BLaER1 treated with 17β-estradiol and CSF1 and Interleukin-3, amounts not matched to agents 10 nM and 100 nM (cell line): Measurements from ENCODE around the gene EIF4G1.
"Not testable (repeated sequence)": the region's sequence is repeated elsewhere in the genome, so short reads cannot be mapped to it uniquely, and the experiment has no call there.

ENCODE experiments used
- H3K27ac ChIP-seq, 11 experiments: shearing (Covaris generic); formaldehyde crosslinking; 2 replicates each; pipeline ENCODE4 v1.8.1; 2022
- H3K27me3 ChIP-seq, 11 experiments: shearing (Covaris generic); formaldehyde crosslinking; 2 replicates each; pipeline ENCODE4 v1.8.1; 2022
- H3K36me3 ChIP-seq, 11 experiments: shearing (Covaris generic); formaldehyde crosslinking; 2 replicates each; pipeline ENCODE4 v1.8.1; 2022
- H3K4me1 ChIP-seq, 10 experiments: shearing (Covaris generic); formaldehyde crosslinking; 2 replicates each; pipeline ENCODE4 v1.8.1; 2022
- H3K4me2 ChIP-seq, 11 experiments: shearing (Covaris generic); formaldehyde crosslinking; 2 replicates each; pipeline ENCODE4 v1.8.1; 2022
- H3K4me3 ChIP-seq, 10 experiments: shearing (Covaris generic); formaldehyde crosslinking; 2 replicates each; pipeline ENCODE4 v1.8.1; 2022
- H3K9ac ChIP-seq, 11 experiments: shearing (Covaris generic); formaldehyde crosslinking; 2 replicates each; pipeline ENCODE4 v1.8.1; 2022
- H3K9me3 ChIP-seq, 11 experiments: shearing (Covaris generic); formaldehyde crosslinking; replicated peaks in 1 of 11; 2 replicates each; pipeline ENCODE4 v1.8.1; 2022
- H4K20me1 ChIP-seq, 11 experiments: shearing (Covaris generic); formaldehyde crosslinking; 2 replicates each; pipeline ENCODE4 v1.8.1; 2022
- Cebpa-rat ChIP-seq, 11 experiments: shearing (Covaris generic); IDR thresholded peaks; 2 replicates each; pipeline ENCODE4 v1.8.1; 2022

EIF4G1 gene

GRCh38 chr3:184335661-184336546 lies 21.5 kb downstream of the EIF4G1 start:
- H3K4me2 ChIP-seq = peak overlapping the region; percentile 93 to 99 (median 98)

GRCh38 chr3:184336547-184337398 lies 22.4 kb downstream of the EIF4G1 start:
- H3K4me1 ChIP-seq = peaks cover 52 to 86% (median 60%) of the 10 kb centered on the region in 10 experiments
- H3K27ac ChIP-seq = peak overlapping the region in 10 of 11 experiments; percentile 45 to 76 (median 65); a peak in 20 of 22 replicates
- no peak for TF ChIP-seq Cebpa-rat (IDR thresholded peaks at IDR 0.05)

More at GRCh38 chr3:184335661-184336546, 21.5 kb downstream of the EIF4G1 start:
- peak overlapping the region; percentile 69 to 86 (median 78) for H3K9ac ChIP-seq
- peak overlapping the region; percentile 45 to 76 (median 63); a peak in 21 of 22 replicates for H3K27ac ChIP-seq
- no peak for TF ChIP-seq Cebpa-rat (IDR thresholded peaks at IDR 0.05)
- no peaks in the 10 kb centered on the region for H3K9me3 ChIP-seq
- H3K4me3 ChIP-seq = peak overlapping the region; percentile 63 to 81 (median 70)
- peaks cover 44 to 80% (median 53%) of the 10 kb centered on the region in 10 experiments for H3K4me1 ChIP-seq
- H4K20me1 ChIP-seq = peaks cover 58 to 93% (median 75%) of the 10 kb centered on the region in 11 experiments; a peak in 21 of 22 replicates
- peaks cover 44 to 47% (median 45%) of the 10 kb centered on the region in 11 experiments for H3K36me3 ChIP-seq
- peaks cover 0 to 15% (median 0%) of the 10 kb centered on the region in 11 experiments; a peak in 6 of 22 replicates for H3K27me3 ChIP-seq

GRCh38 chr3:184337399-184337714 lies 23.0 kb downstream of the EIF4G1 start, which contains the start of gene FAM131A:
Gene FAM131A (plus strand): TSS chr3:184337600. CDS start chr3:184337631, 31 bp downstream.
- Histone ChIP-seq H3K9me3 (no peaks in the 10 kb centered on the region), H3K36me3 (peaks cover 29 to 40% (median 37%) of the 10 kb centered on the region in 11 experiments), H3K27me3 (peaks cover 0 to 15% (median 0%) of the 10 kb centered on the region in 11 experiments; a peak in 6 of 22 replicates), H3K4me2 (peak within 1 kb of the TSS; percentile 93 to 99 (median 98)), H3K4me1 (peaks cover 52 to 84% (median 60%) of the 10 kb centered on the region in 10 experiments), H4K20me1 (peaks cover 43 to 83% (median 63%) of the 10 kb centered on the region in 11 experiments; a peak in 21 of 22 replicates), H3K9ac (peak within 1 kb of the TSS; percentile 69 to 86 (median 78)), H3K27ac (peak within 1 kb of the TSS; percentile 20 to 76 (median 63); a peak in 18 of 22 replicates), H3K4me3 (peak within 1 kb of the TSS; percentile 63 to 81 (median 70))
- TF ChIP-seq Cebpa-rat (IDR thresholded peaks at IDR 0.05) = no peak

More at GRCh38 chr3:184336547-184337398, 22.4 kb downstream of the EIF4G1 start:
- Histone ChIP-seq H3K4me3 (peak overlapping the region; percentile 63 to 81 (median 70)), H3K36me3 (peaks cover 35 to 40% (median 39%) of the 10 kb centered on the region in 11 experiments), H3K9ac (peak overlapping the region; percentile 69 to 86 (median 78)), H3K4me2 (peak overlapping the region; percentile 93 to 99 (median 98)), H3K27me3 (peaks cover 0 to 15% (median 0%) of the 10 kb centered on the region in 11 experiments; a peak in 6 of 22 replicates), H4K20me1 (peaks cover 49 to 89% (median 67%) of the 10 kb centered on the region in 11 experiments; a peak in 21 of 22 replicates), H3K9me3 (no peaks in the 10 kb centered on the region)

GRCh38 chr3:184337981-184338380 lies 23.6 kb downstream of the EIF4G1 start:
- Histone ChIP-seq H3K9ac (peak overlapping the region; percentile 21 to 86 (median 55); a peak in 17 of 22 replicates), H3K4me2 (peak overlapping the region; percentile 93 to 99 (median 98)), H3K27ac (peak overlapping the region in 8 of 11 experiments; percentile 5 to 59 (median 47); a peak in 10 of 22 replicates), H4K20me1 (peaks cover 37 to 80% (median 57%) of the 10 kb centered on the region in 11 experiments; a peak in 21 of 22 replicates), H3K9me3 (no peaks in the 10 kb centered on the region), H3K27me3 (peaks cover 0 to 15% (median 0%) of the 10 kb centered on the region in 11 experiments; a peak in 6 of 22 replicates), H3K36me3 (peaks cover 24 to 40% (median 36%) of the 10 kb centered on the region in 11 experiments), H3K4me3 (peak overlapping the region in 9 of 10 experiments; percentile 32 to 79 (median 46); a peak in 17 of 20 replicates), H3K4me1 (peaks cover 52 to 80% (median 60%) of the 10 kb centered on the region in 10 experiments)
- TF ChIP-seq Cebpa-rat (IDR thresholded peaks at IDR 0.05) = no peak

GRCh38 chr3:184338511-184338945 lies 24.1 kb downstream of the EIF4G1 start:
- peaks cover 32 to 77% (median 51%) of the 10 kb centered on the region in 11 experiments; a peak in 21 of 22 replicates for H4K20me1 ChIP-seq
- H3K4me1 ChIP-seq = peaks cover 52 to 80% (median 60%) of the 10 kb centered on the region in 10 experiments
- peak overlapping the region in 8 of 11 experiments; percentile 5 to 59 (median 47); a peak in 11 of 22 replicates for H3K27ac ChIP-seq
- peaks cover 0 to 15% (median 0%) of the 10 kb centered on the region in 11 experiments; a peak in 6 of 22 replicates for H3K27me3 ChIP-seq
- no peaks in the 10 kb centered on the region for H3K9me3 ChIP-seq
- no peak for TF ChIP-seq Cebpa-rat (IDR thresholded peaks at IDR 0.05)
- peak overlapping the region in 9 of 10 experiments; percentile 32 to 79 (median 46); a peak in 19 of 20 replicates for H3K4me3 ChIP-seq
- peaks cover 24 to 40% (median 36%) of the 10 kb centered on the region in 11 experiments for H3K36me3 ChIP-seq
- H3K4me2 ChIP-seq = peak overlapping the region; percentile 93 to 99 (median 98)
- H3K9ac ChIP-seq = peak overlapping the region; percentile 21 to 86 (median 55); a peak in 20 of 22 replicates

GRCh38 chr3:184339001-184339400 lies 24.6 kb downstream of the EIF4G1 start:
- Histone ChIP-seq H3K4me1 (peaks cover 52 to 75% (median 60%) of the 10 kb centered on the region in 10 experiments), H3K4me2 (peak overlapping the region; percentile 93 to 99 (median 98)), H3K9me3 (no peaks in the 10 kb centered on the region), H3K4me3 (peak overlapping the region in 9 of 10 experiments; percentile 32 to 79 (median 46); a peak in 15 of 20 replicates), H3K36me3 (peaks cover 20 to 40% (median 33%) of the 10 kb centered on the region in 11 experiments), H3K9ac (peak overlapping the region; percentile 21 to 86 (median 55); a peak in 15 of 22 replicates), H4K20me1 (peaks cover 27 to 73% (median 47%) of the 10 kb centered on the region in 11 experiments; a peak in 21 of 22 replicates), H3K27ac (peak overlapping the region in 1 of 11 experiments; percentile 47; a peak in 3 of 22 replicates), H3K27me3 (peaks cover 0 to 15% (median 0%) of the 10 kb centered on the region in 11 experiments; a peak in 6 of 22 replicates)
- no peak for TF ChIP-seq Cebpa-rat (IDR thresholded peaks at IDR 0.05)

- not testable (repeated sequence) for H3K27ac ChIP-seq, H3K9me3 ChIP-seq
- H3K9ac ChIP-seq = peak overlapping the region in 2 of 11 experiments; percentile 14 to 83; a peak in 2 of 22 replicates
- H3K36me3 ChIP-seq = peaks cover 14 to 40% (median 31%) of the 10 kb centered on the region in 11 experiments
- peak overlapping the region in 2 of 10 experiments; percentile 49 to 79; a peak in 2 of 20 replicates for H3K4me3 ChIP-seq
- peaks cover 21 to 70% (median 41%) of the 10 kb centered on the region in 11 experiments; a peak in 21 of 22 replicates for H4K20me1 ChIP-seq
- peaks cover 0 to 15% (median 0%) of the 10 kb centered on the region in 11 experiments; a peak in 6 of 22 replicates for H3K27me3 ChIP-seq
- peak overlapping the region; percentile 93 to 99 (median 98) for H3K4me2 ChIP-seq
- H3K4me1 ChIP-seq = peaks cover 52 to 70% (median 60%) of the 10 kb centered on the region in 10 experiments
Observed at GRCh38 chr3:184339451-184340135, 25.2 kb downstream of the EIF4G1 start.
